B cell (primary cell): ENCODE data around the gene RPIA. TPM values are rescaled to one million over a fixed set of nuclear protein-coding genes. Genes with fewer than 3 reads are reported as not detected.

Experiments
- ATAC-seq: fragments of 200-7000 bp; cut with Tn5 transposase; one replicate; pipeline ENCODE4 v1.10.0; 2021; ENCODE audit warnings: low read depth, mild to moderate bottlenecking, moderate number of reproducible peaks, moderate library complexity
- CTCF ChIA-PET: fragments of 350-600 bp; sonication (Branson Sonifier 250); formaldehyde crosslinking; loops from one replicate; lab custom pipeline; 2021; ENCODE audit warnings: antibody characterized with exemption, inconsistent platforms; lab: Charles Lee
- POLR2A ChIA-PET: fragments of 350-600 bp; sonication (Branson Sonifier 250); formaldehyde crosslinking; loops from one replicate; lab custom pipeline; 2021; ENCODE audit warnings: antibody characterized with exemption; lab: Charles Lee
- DNase-seq: peaks from one replicate; pipeline ENCODE4 v3.0.0; 2013
- H2AFZ ChIP-seq: 2 replicates; pipeline ENCODE4 v1.6.1; 2012; ENCODE audit warnings: mild to moderate bottlenecking, low read depth, low read length; ENCODE audit not compliant: insufficient read depth, poor library complexity, severe bottlenecking
- H3K27ac ChIP-seq, 2 donors: 1 replicate in 1 of 2; 2 replicates in 1 of 2; pipeline ENCODE4 v1.5.1; 2012 to 2013; ENCODE audit warnings: low read length in 2 of 2, mild to moderate bottlenecking in 2 of 2, moderate library complexity in 1 of 2
- H3K27me3 ChIP-seq, 4 experiments: fragments of 200-600 bp in 1 of 4; sonication (generic) in 1 of 4; replicated peaks in 1 of 4; 1 replicate in 2 of 4; 2 replicates in 2 of 4; pipeline versions ENCODE4 v1.6.1 to v1.7.0; 2013 to 2016; ENCODE audit warnings: low read length in 3 of 4, mild to moderate bottlenecking in 2 of 4, mixed read lengths in 1 of 4, moderate library complexity in 1 of 4; ENCODE audit not compliant: insufficient read depth in 4 of 4, control insufficient read depth in 3 of 4; ENCODE audit errors: control extremely low read depth in 1 of 4
- H3K36me3 ChIP-seq, 2 experiments: replicated peaks in 1 of 2; 1 replicate in 1 of 2; 2 replicates in 1 of 2; pipeline versions ENCODE4 v1.6.1 to v1.7.1; 2013; ENCODE audit warnings: low read length in 1 of 2; ENCODE audit not compliant: insufficient read depth in 2 of 2, control insufficient read depth in 1 of 2; ENCODE audit errors: control extremely low read depth in 1 of 2, extremely low read depth in 1 of 2
- H3K4me1 ChIP-seq, 2 donors: fragments of 200-600 bp in 1 of 2; sonication (generic) in 1 of 2; 1 replicate in 1 of 2; 2 replicates in 1 of 2; pipeline versions ENCODE4 v1.5.1 to v1.6.1; 2013 to 2017; ENCODE audit warnings: low read length in 2 of 2; ENCODE audit not compliant: control insufficient read depth in 2 of 2, insufficient read depth in 2 of 2
- H3K4me2 ChIP-seq: replicated peaks from 2 replicates; pipeline ENCODE3; 2012; ENCODE audit warnings: mild to moderate bottlenecking, low read depth, low read length; ENCODE audit not compliant: poor library complexity, severe bottlenecking
- H3K4me3 ChIP-seq, 5 experiments: fragments of 200-600 bp in 1 of 5; sonication (generic) in 1 of 5; 1 replicate in 3 of 5; 2 replicates in 2 of 5; pipeline versions ENCODE4 v1.5.1 to v1.7.0; 2011 to 2016; ENCODE audit warnings: low read length in 4 of 5, mild to moderate bottlenecking in 4 of 5, low read depth in 2 of 5, control low read depth in 1 of 5, moderate library complexity in 1 of 5; ENCODE audit not compliant: insufficient read depth in 1 of 5; ENCODE audit errors: control extremely low read depth in 1 of 5, extremely low read depth in 1 of 5
- H3K79me2 ChIP-seq: fragments of 200-600 bp; sonication (generic); one replicate; pipeline ENCODE4 v1.6.0; 2016; ENCODE audit warnings: low read length; ENCODE audit not compliant: control insufficient read depth, insufficient read depth
- H3K9ac ChIP-seq: fragments of 200-600 bp; sonication (generic); 2 replicates; pipeline ENCODE4 v1.6.1; 2017; ENCODE audit warnings: mild to moderate bottlenecking, low read length, moderate library complexity
- H3K9me3 ChIP-seq, 3 donors: one replicate each; pipeline versions ENCODE4 v1.6.1 to v1.7.1; 2013; ENCODE audit warnings: low read length in 2 of 3; ENCODE audit not compliant: control insufficient read depth in 2 of 3, insufficient read depth in 1 of 3; ENCODE audit errors: control extremely low read depth in 1 of 3
- H4K20me1 ChIP-seq: 2 replicates; pipeline ENCODE4 v1.6.0; 2012; ENCODE audit warnings: mild to moderate bottlenecking, low read length; ENCODE audit not compliant: insufficient read depth, control insufficient read depth, poor library complexity, severe bottlenecking
- H3K27ac Mint-ChIP-seq: one replicate; pipeline ENCODE4 v1.8.0; 2021; ENCODE audit warnings: mixed read lengths
- H3K27me3 Mint-ChIP-seq: one replicate; pipeline ENCODE4 v1.8.0; 2021; ENCODE audit warnings: mixed read lengths
- H3K4me1 Mint-ChIP-seq: one replicate; pipeline ENCODE4 v1.8.0; 2021; ENCODE audit warnings: mixed read lengths
- H3K4me3 Mint-ChIP-seq: one replicate; pipeline ENCODE4 v1.8.0; 2021; ENCODE audit warnings: mixed read lengths
- H3K9me3 Mint-ChIP-seq: one replicate; pipeline ENCODE4 v1.8.0; 2022; ENCODE audit warnings: mixed read lengths; ENCODE audit not compliant: insufficient read depth
- CTCF ChIP-seq: fragments of 200-600 bp; IDR thresholded peaks from one replicate; pipeline ENCODE4 v1.8.0; 2022; ENCODE audit warnings: antibody characterized with exemption, mild to moderate bottlenecking
- EZH2 ChIP-seq: IDR thresholded peaks from 2 replicates; pipeline ENCODE4 v1.6.1; 2012; ENCODE audit warnings: borderline replicate concordance, low read depth, mild to moderate bottlenecking, moderate library complexity, low read length; ENCODE audit not compliant: insufficient read depth, poor library complexity, severe bottlenecking
- WGBS: methylation state at CpG from one replicate; pipeline ENCODE4 v1.1.5; 2013; ENCODE audit warnings: missing lambda C conversion rate; ENCODE audit not compliant: insufficient coverage; 5-methylcytosine and 5-hydroxymethylcytosine counted together
- intact Hi-C: fragments of 100-400 bp; cut with micrococcal nuclease; formaldehyde crosslinking; loops from one replicate; pipeline ENCODE4 v1.10.0; 2022
- polyA plus RNA-seq: library from polyadenylated mRNA; depleted of rRNA; stranded (reverse); fragments of >200 nt; gene quantifications from 2 replicates; pipeline ENCODE4 v1.2.3, GENCODE V29; 2012
- total RNA-seq, 2 donors: library from RNA; stranded (reverse); fragments of 120-200 nt in 1 of 2; gene quantifications; 1 replicate in 1 of 2; 2 replicates in 1 of 2; pipeline versions ENCODE4 v1.2.3 to v1.2.4, GENCODE V29; 2013 to 2022

RPIA gene
- total and polyA plus RNA-seq, 2 donors (not counting 1 experiment from before 2014, with no cell fraction given) = 9.4 to 19.7 TPM

- H3K27ac ChIP-seq = no peak overlapping the region
- H4K20me1 ChIP-seq = no peaks in the 10 kb centered on the region
- ATAC-seq (no peak), DNase-seq (no peak)
- intact Hi-C loops = no loop called here
- Mint-ChIP-seq H3K27ac (no peak overlapping the region), H3K4me3 (no peak overlapping the region), H3K4me1 (no peaks in the 10 kb centered on the region), H3K27me3 (no peaks in the 10 kb centered on the region), H3K9me3 (no peaks in the 10 kb centered on the region)
- CTCF ChIA-PET = no interaction called here
- H3K79me2 ChIP-seq = no peaks in the 10 kb centered on the region
- no peak overlapping the region for H3K9ac ChIP-seq
- POLR2A ChIA-PET = no interaction called here
- no peak overlapping the region for H2AFZ ChIP-seq
- no peaks in the 10 kb centered on the region for H3K27me3 ChIP-seq
- H3K4me2 ChIP-seq = no peak overlapping the region
- no peak for TF ChIP-seq EZH2
- no peak for TF ChIP-seq CTCF
- WGBS = 58% methylated on average over 7 of the region's 8 CpGs
- peaks cover 0 to 6% of the 10 kb centered on the region in 2 donors for H3K4me1 ChIP-seq
- H3K4me3 ChIP-seq = no peak overlapping the region
- peaks cover 2 to 9% of the 10 kb centered on the region in 2 experiments for H3K36me3 ChIP-seq
- H3K9me3 ChIP-seq = no peaks in the 10 kb centered on the region
Observed at GRCh38 chr2:88729061-88729745, 37.7 kb downstream of the RPIA start.

GRCh38 chr2:88733155-88733902 lies 41.9 kb downstream of the RPIA start:
- no peak overlapping the region for H3K27ac Mint-ChIP-seq
- POLR2A ChIA-PET = no interaction called here
- H3K36me3 ChIP-seq = peaks cover 2 to 33% of the 10 kb centered on the region in 2 experiments
- H3K27ac ChIP-seq = no peak overlapping the region
- H3K4me3 ChIP-seq = no peak overlapping the region
- no peaks in the 10 kb centered on the region for H3K27me3 ChIP-seq
- no peak overlapping the region for H2AFZ ChIP-seq
- no peaks in the 10 kb centered on the region for H4K20me1 ChIP-seq
- H3K9ac ChIP-seq = no peak overlapping the region
- H3K9me3 Mint-ChIP-seq = no peaks in the 10 kb centered on the region
- no peaks in the 10 kb centered on the region for H3K27me3 Mint-ChIP-seq
- intact Hi-C loops = no loop called here
- H3K4me3 Mint-ChIP-seq = no peak overlapping the region
- no peak overlapping the region for H3K4me2 ChIP-seq
- 100% methylated on average over 3 of the region's 4 CpGs for WGBS
- CTCF ChIA-PET = no interaction called here
- ATAC-seq = no peak
- no peaks in the 10 kb centered on the region for H3K4me1 Mint-ChIP-seq
- no peak for DNase-seq
- no peaks in the 10 kb centered on the region for H3K79me2 ChIP-seq
- H3K9me3 ChIP-seq = no peaks in the 10 kb centered on the region
- TF ChIP-seq CTCF (no peak), EZH2 (no peak)
- H3K4me1 ChIP-seq = peaks cover 0 to 6% of the 10 kb centered on the region in 2 donors
